MM.1S (cell line): ENCODE results near the gene UBAC2.

Experiments used
- CTCF ChIP-seq: fragments of 300-600 bp; sonication (generic); IDR thresholded peaks from 2 replicates; pipeline ENCODE4 v1.5.1; 2016; ENCODE audit warnings: antibody characterized with exemption, low read length, mixed read lengths
- EZH2 ChIP-seq: fragments of 300-600 bp; sonication (generic); optimal IDR thresholded peaks from 2 replicates; pipeline ENCODE3; 2017; ENCODE audit warnings: low read depth, mild to moderate bottlenecking, antibody characterized with exemption, low read length, mixed read lengths

GRCh38 chr13:99174533-99175100, 26.0 kb upstream of the UBAC2 start:
- TF ChIP-seq CTCF (no peak), EZH2 (no peak)
